CD4-positive, alpha-beta memory T cell (primary cell): ENCODE measurements around the gene GNAO1. TPM values are rescaled to one million over a fixed set of nuclear protein-coding genes. Genes with fewer than 3 reads are reported as not detected.
A peak's percentile ranks its signal among the peaks of the same experiment; 100 is the strongest.

Experiments used
- CTCF ChIA-PET: fragments of 350-600 bp; sonication (Branson Sonifier 250); formaldehyde crosslinking; loops from one replicate; lab custom pipeline; 2021; ENCODE audit warnings: inconsistent platforms; ENCODE audit not compliant: partially characterized antibody; lab: Charles Lee
- POLR2A ChIA-PET: fragments of 350-600 bp; sonication (Branson Sonifier 250); formaldehyde crosslinking; loops from one replicate; lab custom pipeline; 2021; ENCODE audit not compliant: partially characterized antibody; lab: Charles Lee
- DNase-seq, 5 donors: peaks; one replicate each; pipeline versions ENCODE4 v3.0.0 to v3.0.0-alpha.2; 2020 to 2022; ENCODE audit warnings: mixed read lengths in 1 of 5
- H3K27ac ChIP-seq: one replicate; pipeline ENCODE4 v1.7.0; 2013; ENCODE audit warnings: low read depth, low read length
- H3K27me3 ChIP-seq: 2 replicates; pipeline ENCODE4 v1.7.0; 2013; ENCODE audit warnings: mild to moderate bottlenecking, low read length, moderate library complexity; ENCODE audit not compliant: insufficient read depth
- H3K36me3 ChIP-seq: 2 replicates; pipeline ENCODE4 v1.7.0; 2013; ENCODE audit warnings: mild to moderate bottlenecking, low read length, moderate library complexity; ENCODE audit not compliant: insufficient read depth
- H3K4me1 ChIP-seq: 2 replicates; pipeline ENCODE4 v1.7.0; 2013; ENCODE audit warnings: mild to moderate bottlenecking, low read length, moderate library complexity; ENCODE audit not compliant: insufficient read depth
- H3K4me3 ChIP-seq, 2 donors: one replicate each; pipeline ENCODE4 v1.7.0; 2013; ENCODE audit warnings: low read length in 2 of 2, mild to moderate bottlenecking in 1 of 2
- H3K9me3 ChIP-seq, 2 donors: one replicate each; pipeline ENCODE4 v1.7.0; 2013; ENCODE audit warnings: low read length in 2 of 2, control low read depth in 1 of 2; ENCODE audit not compliant: control insufficient read depth in 1 of 2
- H3K27ac Mint-ChIP-seq, 7 donors: one replicate each; pipeline ENCODE4 v1.8.0; 2020 to 2021; ENCODE audit warnings: mixed read lengths in 7 of 7, mild to moderate bottlenecking in 6 of 7, inconsistent platforms in 3 of 7, moderate library complexity in 3 of 7
- H3K27me3 Mint-ChIP-seq, 2 donors: one replicate each; pipeline ENCODE4 v1.8.0; 2020 to 2021; ENCODE audit warnings: mixed read lengths in 2 of 2
- H3K36me3 Mint-ChIP-seq, 2 donors: one replicate each; pipeline ENCODE4 v1.8.0; 2020 to 2021; ENCODE audit warnings: mixed read lengths in 2 of 2, inconsistent platforms in 1 of 2, mild to moderate bottlenecking in 1 of 2
- H3K4me1 Mint-ChIP-seq, 4 donors: one replicate each; pipeline ENCODE4 v1.8.0; 2020 to 2021; ENCODE audit warnings: mixed read lengths in 4 of 4, mild to moderate bottlenecking in 1 of 4
- H3K4me3 Mint-ChIP-seq, 8 donors: one replicate each; pipeline ENCODE4 v1.8.0; 2020 to 2021; ENCODE audit warnings: mixed read lengths in 8 of 8, mild to moderate bottlenecking in 7 of 8, moderate library complexity in 6 of 8, inconsistent platforms in 3 of 8
- H3K9me3 Mint-ChIP-seq, 8 donors: one replicate each; pipeline ENCODE4 v1.8.0; 2020 to 2021; ENCODE audit warnings: mixed read lengths in 8 of 8, mild to moderate bottlenecking in 5 of 8, inconsistent platforms in 3 of 8, moderate library complexity in 1 of 8
- intact Hi-C: fragments of 100-400 bp; cut with micrococcal nuclease; formaldehyde crosslinking; loops from one replicate; pipeline ENCODE4 v1.15.1; 2023
- polyA plus RNA-seq, 2 donors: library from polyadenylated mRNA; unstranded; fragments of 300-500 nt; fragmentation: Illumina TruSeq; gene quantifications; one replicate each; pipeline ENCODE4 v1.2.3, GENCODE V29; 2021
- total RNA-seq, 2 experiments: library from RNA; stranded (reverse); gene quantifications; one replicate each; pipeline ENCODE4 v1.2.3, GENCODE V29; 2021

The GNAO1 gene
- total and polyA plus RNA-seq, 4 experiments from 2014 or later: 1.5 to 10.8 (median 10.5) TPM; not detected in 1

DNA sequence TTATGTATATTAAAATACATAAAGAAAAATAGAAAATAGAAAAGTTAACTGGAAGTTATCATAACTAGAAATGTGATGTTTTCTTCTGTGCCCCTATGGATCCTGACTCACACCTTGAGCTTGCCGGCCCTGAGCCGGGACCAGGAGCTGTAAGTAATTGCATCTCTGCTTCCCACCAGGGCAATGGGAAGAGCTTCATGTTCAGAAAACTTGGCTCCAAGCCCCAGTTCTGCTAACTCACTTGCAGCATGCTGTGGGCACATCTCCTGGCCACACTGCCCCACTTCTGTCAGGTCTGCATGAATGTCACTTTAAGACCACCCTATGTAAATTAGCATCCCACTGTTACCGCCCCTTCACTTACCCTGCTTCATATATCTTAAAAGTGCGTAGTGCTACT is 37.2 kb downstream of the GNAO1 start:
- Mint-ChIP-seq H3K36me3 (peaks cover 0 to 1% of the 10 kb centered on the region in 2 donors), H3K27me3 (no peaks in the 10 kb centered on the region), H3K9me3 (no peaks in the 10 kb centered on the region), H3K4me1 (peaks cover 35 to 51% (median 42%) of the 10 kb centered on the region in 4 donors), H3K4me3 (peak overlapping the region in 1 of 8 donors; percentile 11), H3K27ac (peak overlapping the region in 3 of 7 donors; percentile 5 to 74 (median 30))
- Histone ChIP-seq H3K4me3 (no peak overlapping the region), H3K4me1 (peaks cover 38% of the 10 kb centered on the region), H3K9me3 (no peaks in the 10 kb centered on the region), H3K27ac (no peak overlapping the region), H3K36me3 (no peaks in the 10 kb centered on the region), H3K27me3 (no peaks in the 10 kb centered on the region)
- DNase-seq: no peak
- intact Hi-C loops: loop anchor here (5.0 kb wide), 2 partner anchors 34 to 49 kb away; no protein-coding TSS in a partner anchor
- POLR2A ChIA-PET: interaction anchor here (0.8 to 5.5 kb wide), 2 partner anchors 30 to 35 kb away, joined by 3 to 26 read pairs; no protein-coding TSS in a partner anchor
- CTCF ChIA-PET: interaction anchor here (1.2 to 2.9 kb wide), 4 partner anchors 12 to 90 kb away, joined by 3 to 11 read pairs (median 7); no protein-coding TSS in a partner anchor

DNA sequence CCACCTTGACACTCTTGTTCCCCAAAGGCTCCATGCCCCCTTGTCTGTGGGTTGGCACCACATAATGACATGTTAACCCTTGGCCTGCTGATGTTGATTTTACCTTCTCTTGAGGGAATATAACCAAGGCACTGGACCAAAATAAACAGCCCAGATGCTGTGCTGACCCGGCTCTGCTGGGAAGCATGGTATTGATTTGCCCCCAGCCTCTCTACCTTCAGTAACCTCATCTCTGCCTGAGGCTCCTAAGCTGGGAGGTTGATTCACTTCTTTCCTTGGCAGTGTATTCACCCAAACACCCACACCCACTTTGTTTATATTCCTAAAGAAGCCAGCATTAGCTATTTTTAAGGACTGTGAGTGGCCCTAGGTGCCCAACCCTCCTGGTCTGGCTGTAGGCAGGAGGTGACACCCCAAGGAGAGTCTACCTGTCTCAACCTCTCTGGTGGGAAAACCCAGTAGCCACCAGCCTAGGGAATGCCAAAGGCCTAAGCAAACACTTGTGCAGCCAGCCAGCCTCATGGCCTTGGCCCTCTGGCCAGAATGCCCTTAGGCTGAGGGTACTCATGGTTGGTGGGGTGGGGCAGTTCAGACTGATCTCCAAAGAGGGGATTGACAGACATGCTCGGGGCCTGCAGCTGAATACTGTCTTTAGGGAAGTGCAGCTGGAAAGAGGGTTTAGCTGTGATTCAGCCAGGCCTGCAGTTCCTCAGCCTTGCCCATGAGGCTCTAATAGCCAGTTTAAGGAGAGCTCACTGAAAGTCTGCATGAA is 42.7 kb downstream of the GNAO1 start:
- Histone ChIP-seq H3K27ac (no peak overlapping the region), H3K9me3 (no peaks in the 10 kb centered on the region), H3K4me1 (no peaks in the 10 kb centered on the region), H3K36me3 (no peaks in the 10 kb centered on the region), H3K27me3 (no peaks in the 10 kb centered on the region), H3K4me3 (no peak overlapping the region)
- no peak overlapping the region for H3K27ac Mint-ChIP-seq
- DNase-seq: no peak
- no peaks in the 10 kb centered on the region for H3K27me3 Mint-ChIP-seq
- H3K36me3 Mint-ChIP-seq: peaks cover 0 to 6% of the 10 kb centered on the region in 2 donors
- POLR2A ChIA-PET: interaction anchor here (2.1 kb wide), 1 partner anchor 29 kb away, joined by 7 read pairs; no protein-coding TSS in a partner anchor
- peaks cover under 1 to 10% (median 4%) of the 10 kb centered on the region in 4 donors for H3K4me1 Mint-ChIP-seq
- intact Hi-C loops: no loop called here
- H3K9me3 Mint-ChIP-seq: no peaks in the 10 kb centered on the region
- CTCF ChIA-PET: interaction anchor here (1.8 kb wide), 1 partner anchor 12 kb away, joined by 6 read pairs; no protein-coding TSS in a partner anchor
- H3K4me3 Mint-ChIP-seq: no peak overlapping the region

DNA sequence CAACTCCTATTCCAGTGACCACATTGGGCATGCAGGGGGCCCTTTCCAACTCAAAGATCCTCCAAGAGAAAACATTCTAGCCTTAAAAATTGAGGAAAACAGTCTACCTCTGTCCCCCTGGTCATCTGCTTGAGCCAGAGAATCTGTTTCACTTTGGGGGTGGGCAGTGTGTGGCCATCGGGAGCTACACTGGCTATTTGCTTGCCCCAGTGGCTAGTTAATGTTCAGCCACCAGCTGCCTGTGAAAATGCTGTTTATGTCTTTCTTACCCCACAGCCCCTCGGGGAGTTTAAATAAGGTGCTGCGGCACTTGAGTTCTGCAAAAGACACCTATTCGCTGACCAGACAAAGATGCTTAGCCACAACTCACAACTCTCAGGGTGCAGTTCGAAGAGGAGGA is 43.4 kb downstream of the GNAO1 start:
- Histone ChIP-seq H3K36me3 (no peaks in the 10 kb centered on the region), H3K27me3 (no peaks in the 10 kb centered on the region), H3K27ac (no peak overlapping the region), H3K4me1 (no peaks in the 10 kb centered on the region), H3K4me3 (no peak overlapping the region), H3K9me3 (no peaks in the 10 kb centered on the region)
- POLR2A ChIA-PET: no interaction called here
- intact Hi-C loops: no loop called here
- Mint-ChIP-seq H3K27me3 (no peaks in the 10 kb centered on the region), H3K36me3 (peaks cover 0 to 6% of the 10 kb centered on the region in 2 donors), H3K4me3 (no peak overlapping the region), H3K9me3 (no peaks in the 10 kb centered on the region), H3K27ac (no peak overlapping the region), H3K4me1 (peaks cover 0 to 10% (median 4%) of the 10 kb centered on the region in 4 donors)
- no peak for DNase-seq
- CTCF ChIA-PET: interaction anchor here (0.5 to 1.8 kb wide), 2 partner anchors 11 to 28 kb away, joined by 3 to 6 read pairs; no protein-coding TSS in a partner anchor

DNA sequence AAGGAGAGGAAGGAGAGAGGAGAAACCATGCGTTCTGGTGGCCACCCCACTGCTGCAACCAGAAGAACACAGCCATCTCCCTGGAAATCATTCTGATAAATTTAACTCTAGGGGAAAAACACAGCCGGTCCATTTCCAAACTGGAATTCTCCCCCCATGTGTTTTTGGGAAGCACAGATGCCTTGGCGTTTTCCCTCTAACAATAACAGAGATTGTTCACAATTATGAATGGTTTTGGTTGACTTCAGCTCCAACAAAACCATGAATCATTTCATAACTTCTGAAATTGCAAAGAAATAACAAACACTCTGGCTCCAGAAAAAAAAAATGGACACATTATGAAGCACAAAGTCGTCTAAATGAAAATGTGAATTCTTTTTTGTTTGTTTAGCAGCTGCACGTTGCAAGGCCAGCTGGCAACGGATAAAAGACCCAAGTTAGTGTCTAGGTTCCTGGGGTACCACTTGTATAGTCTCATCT is 46.2 kb downstream of the GNAO1 start:
- intact Hi-C loops: no loop called here
- no peaks in the 10 kb centered on the region for H3K27me3 ChIP-seq
- no peak overlapping the region for H3K4me3 ChIP-seq
- no peak overlapping the region for H3K27ac ChIP-seq
- peaks cover 0 to 2% (median 0%) of the 10 kb centered on the region in 8 donors for H3K9me3 Mint-ChIP-seq
- peaks cover 0 to 6% of the 10 kb centered on the region in 2 donors for H3K36me3 Mint-ChIP-seq
- H3K27me3 Mint-ChIP-seq: no peaks in the 10 kb centered on the region
- POLR2A ChIA-PET: no interaction called here
- H3K36me3 ChIP-seq: no peaks in the 10 kb centered on the region
- H3K9me3 ChIP-seq: no peaks in the 10 kb centered on the region
- CTCF ChIA-PET: interaction anchor here (0.7 to 1.1 kb wide), 2 partner anchors 12 to 35 kb away, joined by 3 read pairs; no protein-coding TSS in a partner anchor
- peak overlapping the region in 1 of 7 donors; percentile 25 for H3K27ac Mint-ChIP-seq
- H3K4me3 Mint-ChIP-seq: no peak overlapping the region
- peaks cover 0 to 1% (median 0%) of the 10 kb centered on the region in 4 donors for H3K4me1 Mint-ChIP-seq
- no peak for DNase-seq
- no peaks in the 10 kb centered on the region for H3K4me1 ChIP-seq

DNA sequence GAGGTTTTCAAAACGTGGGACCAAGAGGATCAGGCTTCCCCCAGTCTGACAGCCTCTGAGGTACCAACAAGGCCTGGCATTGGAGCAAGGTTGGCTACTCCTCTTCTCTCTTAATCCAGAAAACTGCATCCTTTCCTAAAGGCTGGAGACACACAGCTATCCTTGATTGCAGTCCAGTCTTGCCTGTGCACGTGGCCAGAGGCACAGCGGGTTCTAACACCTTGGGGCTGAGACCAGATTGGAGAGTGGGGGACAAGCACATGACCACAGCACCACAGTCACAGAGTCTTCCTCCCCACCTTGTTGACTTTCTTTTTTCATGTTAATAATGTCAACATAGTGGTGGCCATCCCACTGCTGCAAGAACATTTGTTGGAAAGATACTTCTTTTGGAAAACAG is 46.9 kb downstream of the GNAO1 start:
- Histone ChIP-seq H3K4me1 (no peaks in the 10 kb centered on the region), H3K27me3 (no peaks in the 10 kb centered on the region), H3K27ac (no peak overlapping the region), H3K36me3 (no peaks in the 10 kb centered on the region), H3K4me3 (no peak overlapping the region), H3K9me3 (no peaks in the 10 kb centered on the region)
- ChIA-PET POLR2A (no interaction called here), CTCF (no interaction called here)
- Mint-ChIP-seq H3K4me1 (peaks cover 0 to 1% (median 0%) of the 10 kb centered on the region in 4 donors), H3K36me3 (peaks cover 0 to 6% of the 10 kb centered on the region in 2 donors), H3K27me3 (no peaks in the 10 kb centered on the region), H3K27ac (no peak overlapping the region), H3K4me3 (no peak overlapping the region), H3K9me3 (peaks cover 0 to 2% (median 0%) of the 10 kb centered on the region in 8 donors)
- intact Hi-C loops: no loop called here
- no peak for DNase-seq

DNA sequence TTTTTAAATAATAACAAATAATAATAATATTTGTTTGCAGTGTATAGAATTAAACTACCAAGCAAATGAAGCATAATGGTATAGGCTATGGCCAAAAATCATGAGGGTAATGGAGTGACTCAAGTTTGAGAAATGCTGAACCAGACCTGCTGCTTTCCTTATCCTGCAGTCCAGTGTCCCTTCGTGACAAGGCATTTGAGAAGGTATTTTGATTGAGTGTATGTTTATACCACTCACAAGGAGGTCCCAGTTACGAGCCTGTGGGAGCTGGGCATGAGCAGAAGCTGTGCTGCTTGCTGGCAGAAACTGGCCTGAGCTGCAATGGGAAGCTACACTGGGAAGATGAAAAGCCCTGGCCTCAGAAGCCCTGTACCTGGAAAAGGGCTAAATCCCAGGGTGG is 50.3 kb downstream of the GNAO1 start:
- Histone ChIP-seq H3K4me1 (no peaks in the 10 kb centered on the region), H3K9me3 (no peaks in the 10 kb centered on the region), H3K27ac (no peak overlapping the region), H3K4me3 (no peak overlapping the region), H3K27me3 (no peaks in the 10 kb centered on the region), H3K36me3 (no peaks in the 10 kb centered on the region)
- Mint-ChIP-seq H3K4me1 (no peaks in the 10 kb centered on the region), H3K27ac (no peak overlapping the region), H3K27me3 (no peaks in the 10 kb centered on the region), H3K4me3 (no peak overlapping the region), H3K36me3 (no peaks in the 10 kb centered on the region), H3K9me3 (peaks cover 0 to 2% (median 0%) of the 10 kb centered on the region in 8 donors)
- DNase-seq: no peak
- POLR2A ChIA-PET: no interaction called here
- CTCF ChIA-PET: no interaction called here
- intact Hi-C loops: no loop called here

DNA sequence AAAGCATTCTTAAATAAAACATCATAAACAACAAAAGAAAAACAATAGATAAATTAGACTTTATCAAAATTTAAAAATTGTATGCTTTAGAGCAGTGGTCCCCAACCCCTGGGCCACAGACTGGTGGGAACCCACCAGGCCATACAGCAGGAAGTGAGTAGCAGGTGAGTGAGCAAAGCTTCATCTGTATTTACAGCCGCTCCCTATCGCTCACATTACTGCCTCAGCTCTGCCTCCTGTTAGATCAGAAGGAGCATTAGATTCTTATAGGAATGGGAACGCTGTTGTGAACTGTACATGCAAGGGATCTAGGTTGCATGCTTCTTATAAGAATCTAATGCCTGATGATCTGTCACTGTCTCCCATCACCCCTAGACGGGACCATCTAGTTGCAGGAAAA is 51.5 kb downstream of the GNAO1 start:
- Histone ChIP-seq H3K4me1 (no peaks in the 10 kb centered on the region), H3K36me3 (no peaks in the 10 kb centered on the region), H3K4me3 (no peak overlapping the region), H3K27ac (no peak overlapping the region), H3K9me3 (no peaks in the 10 kb centered on the region), H3K27me3 (no peaks in the 10 kb centered on the region)
- H3K4me3 Mint-ChIP-seq: no peak overlapping the region
- ChIA-PET CTCF (no interaction called here), POLR2A (no interaction called here)
- intact Hi-C loops: no loop called here
- H3K27me3 Mint-ChIP-seq: no peaks in the 10 kb centered on the region
- H3K9me3 Mint-ChIP-seq: peaks cover 0 to 2% (median 0%) of the 10 kb centered on the region in 8 donors
- H3K4me1 Mint-ChIP-seq: no peaks in the 10 kb centered on the region
- no peaks in the 10 kb centered on the region for H3K36me3 Mint-ChIP-seq
- DNase-seq: no peak
- H3K27ac Mint-ChIP-seq: no peak overlapping the region
